Measurements from ENCODE around the gene ANO3.
A peak's percentile ranks its signal among the peaks of the same experiment; 100 is the strongest.

ANO3 gene

DNA sequence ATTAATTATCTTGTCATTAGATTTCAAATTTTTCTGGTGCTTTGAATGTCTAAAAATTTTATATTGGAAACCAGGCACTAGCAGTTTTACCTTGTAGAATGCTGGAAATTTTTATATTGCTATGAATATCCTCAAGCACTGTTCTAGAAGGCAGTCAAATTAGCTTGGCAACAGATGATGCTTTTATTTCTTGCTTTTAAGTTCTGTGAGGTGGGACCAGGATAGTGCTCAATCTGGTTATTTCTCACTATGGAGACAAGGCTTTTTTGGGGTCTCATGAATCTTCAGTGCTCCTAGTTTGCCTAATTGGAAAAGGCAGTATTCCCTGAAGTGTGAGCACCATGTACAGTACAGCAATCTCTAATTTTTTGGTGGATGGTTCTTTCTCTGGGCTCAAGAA is 27.1 kb downstream of the ANO3 start:
- DNase-seq (ENCODE audit: low spot score): no peak

- no peak for DNase-seq (ENCODE audit: low spot score)
Measured at GRCh38 chr11:26365284-26365683, 33.4 kb downstream of the ANO3 start.

DNA sequence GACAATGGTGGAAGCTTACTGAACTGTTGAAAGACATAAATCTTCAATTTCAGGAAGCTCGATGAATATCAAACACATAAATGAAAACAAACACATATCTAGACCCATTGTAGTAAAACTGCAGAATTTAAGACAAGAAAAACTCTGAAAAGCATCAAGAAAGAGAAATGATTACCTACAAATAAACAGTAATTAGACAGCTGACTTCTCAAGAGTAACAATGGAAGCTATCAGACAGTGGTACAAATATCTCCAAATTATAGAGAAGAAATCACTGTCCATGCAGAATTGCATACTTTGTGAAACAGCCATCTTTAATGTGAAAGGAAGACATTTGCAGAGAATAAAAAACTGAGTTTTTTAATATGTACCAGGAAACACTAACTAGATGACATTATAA is 45.7 kb downstream of the ANO3 start:
- no peak for DNase-seq (ENCODE audit: low spot score)

- peak; percentile 22 for DNase-seq (ENCODE audit: low spot score)
Measured at GRCh38 chr11:26399336-26399735, 67.4 kb downstream of the ANO3 start.

DNA sequence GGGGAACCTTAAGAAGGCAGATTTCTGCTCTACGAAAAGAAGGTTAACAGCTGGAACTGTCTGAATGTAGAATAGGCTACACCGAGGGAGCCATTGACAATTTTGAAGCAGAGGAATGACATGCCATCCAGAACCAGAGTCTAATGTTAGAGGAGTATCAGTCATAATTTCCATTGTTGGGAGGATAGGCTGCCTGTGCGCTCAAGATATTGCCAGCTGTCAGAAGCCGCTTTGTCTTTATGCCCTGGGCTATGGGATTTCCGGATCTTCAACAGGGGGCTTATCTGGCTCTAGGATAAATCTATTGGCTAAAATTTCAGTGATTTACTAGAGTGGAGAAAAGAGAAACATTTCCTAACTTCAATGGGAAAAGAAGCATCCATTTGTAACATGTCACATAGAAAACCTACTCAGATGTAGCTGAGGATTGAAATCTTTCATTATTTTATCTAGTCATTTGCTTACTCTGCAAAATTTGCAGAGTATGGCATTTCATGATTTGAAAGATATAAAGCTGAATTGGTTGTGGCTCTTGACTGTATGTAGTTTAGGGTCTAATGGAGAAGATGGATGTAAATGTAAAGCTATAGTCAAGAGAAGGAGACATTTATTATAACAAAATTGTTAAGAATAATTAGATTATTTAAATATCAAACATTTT is 78.9 kb downstream of the ANO3 start:
- DNase-seq (ENCODE audit: low spot score): no peak

GRCh38 chr11:26412955-26413354 is 81.0 kb downstream of the ANO3 start:
- DNase-seq (ENCODE audit: low spot score): no peak

DNA sequence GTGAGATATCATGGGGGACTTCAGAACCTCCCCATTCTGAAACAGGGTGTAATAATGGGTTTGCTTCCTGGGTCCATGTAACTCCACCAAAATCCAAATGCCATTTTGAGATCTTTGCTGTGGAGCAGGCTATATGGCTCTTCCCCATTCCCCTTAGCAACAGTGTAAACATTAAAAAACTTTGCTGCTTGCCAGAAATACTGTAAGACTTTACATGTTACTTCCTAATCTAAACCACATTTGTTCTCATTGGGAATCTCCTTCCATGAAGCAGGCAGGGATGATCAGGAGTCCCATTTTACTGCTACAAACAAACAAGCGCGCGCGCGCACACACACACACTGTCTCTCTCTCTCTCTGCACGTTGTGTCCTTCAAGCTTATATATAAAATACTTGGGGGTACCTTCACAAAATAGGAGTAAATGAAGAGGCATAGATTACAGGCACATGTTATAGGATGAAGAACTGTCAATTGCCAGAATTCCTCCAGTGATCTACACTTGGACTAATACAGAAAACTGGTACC is 86.5 kb downstream of the ANO3 start:
- no peak for DNase-seq (ENCODE audit: low spot score)

GRCh38 chr11:26420331-26420730 is 88.4 kb downstream of the ANO3 start:
- DNase-seq (ENCODE audit: low spot score): no peak

DNA sequence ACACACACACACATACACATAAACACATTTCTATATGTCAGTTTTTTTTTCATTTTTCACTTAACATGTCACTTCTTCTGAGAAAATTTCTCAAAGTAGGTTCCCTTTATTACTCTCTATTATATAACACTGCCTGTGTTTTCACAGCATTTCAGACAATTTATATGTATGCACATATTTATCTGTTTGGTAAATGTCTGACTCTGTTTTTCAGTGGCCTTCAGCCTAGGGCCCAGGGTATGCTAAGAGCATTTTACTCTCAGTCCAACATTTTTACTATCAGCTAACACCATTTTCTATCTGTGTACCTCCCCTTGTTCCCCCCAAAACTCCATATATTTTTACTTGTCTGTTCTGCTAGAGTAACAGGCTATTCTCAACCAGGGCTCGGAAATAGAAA is 92.3 kb downstream of the ANO3 start:
- no peak for DNase-seq (ENCODE audit: low spot score)

- DNase-seq (ENCODE audit: low spot score): no peak
Measured at GRCh38 chr11:26439854-26440253, 107.9 kb downstream of the ANO3 start.

- peak; percentile 84 for DNase-seq (ENCODE audit: low spot score)
Measured at GRCh38 chr11:26442131-26442530, 110.2 kb downstream of the ANO3 start.

DNA sequence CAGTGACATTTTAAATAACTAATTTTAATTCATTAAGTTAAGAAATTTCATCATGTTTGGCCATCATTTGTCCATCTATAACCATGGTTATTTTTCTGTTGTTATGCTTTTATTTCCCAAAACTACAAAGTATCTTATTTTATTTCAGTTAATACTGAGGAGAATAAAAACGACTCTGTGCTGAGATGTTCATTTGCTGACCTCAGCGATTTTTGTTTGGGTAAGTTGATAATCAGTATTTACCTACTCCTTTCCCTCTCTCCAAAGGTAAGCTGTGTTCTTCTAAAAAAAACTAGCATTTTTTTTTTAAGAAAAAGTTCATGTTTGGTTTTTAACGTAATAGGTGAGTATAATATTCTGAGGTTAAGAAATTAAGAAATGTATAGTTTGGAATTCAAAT is 111.7 kb downstream of the ANO3 start:
- DNase-seq (ENCODE audit: low spot score): no peak

GRCh38 chr11:26457636-26458035 is 125.7 kb downstream of the ANO3 start:
- DNase-seq (ENCODE audit: low spot score): no peak

DNA sequence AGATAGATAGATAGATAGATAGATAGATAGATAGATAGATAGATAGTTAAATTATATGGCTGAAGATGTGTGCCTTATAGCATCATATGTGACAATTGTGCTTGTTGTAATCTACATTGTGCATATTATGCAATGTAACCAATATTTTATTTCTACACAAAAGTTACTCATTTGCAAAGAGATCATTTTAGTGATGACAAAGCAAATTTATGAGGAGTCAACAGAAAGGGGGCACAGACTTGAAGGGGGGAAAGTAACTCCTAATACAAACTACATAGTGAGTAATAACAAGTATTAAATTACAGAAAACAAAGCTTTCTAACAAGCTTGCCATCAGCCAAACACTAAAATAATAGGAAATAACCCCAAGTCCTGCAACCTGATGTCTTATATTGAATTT is 133.3 kb downstream of the ANO3 start:
- no peak for DNase-seq (ENCODE audit: low spot score)

- no peak for DNase-seq (ENCODE audit: low spot score)
Measured at GRCh38 chr11:26467506-26467905, 135.6 kb downstream of the ANO3 start.

GRCh38 chr11:26470992-26471391 is 139.1 kb downstream of the ANO3 start:
- DNase-seq (ENCODE audit: low spot score): no peak

GRCh38 chr11:26473216-26474194 is 141.6 kb downstream of the ANO3 start:
- no peak for DNase-seq (ENCODE audit: low spot score)

GRCh38 chr11:26474401-26474800 is 142.5 kb downstream of the ANO3 start:
- DNase-seq (ENCODE audit: low spot score): no peak

DNA sequence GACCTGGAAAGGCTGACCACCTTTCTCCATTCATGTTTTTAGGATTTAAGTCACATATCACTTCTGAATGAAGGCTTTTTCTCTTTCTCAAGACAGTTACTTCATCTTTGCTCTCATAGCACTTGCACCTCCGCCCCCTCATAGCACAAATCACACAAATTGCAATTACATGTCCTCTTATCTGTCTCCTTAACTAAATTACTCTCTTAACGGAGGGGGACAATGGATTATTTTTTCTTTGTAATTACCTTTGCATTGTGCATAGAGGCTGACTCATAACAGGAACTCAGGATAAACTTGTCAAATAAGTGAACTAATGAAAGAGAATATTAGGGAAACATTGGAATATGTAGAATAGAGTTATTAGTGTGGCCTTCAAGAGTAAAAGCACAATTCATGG is 145.5 kb downstream of the ANO3 start:
- DNase-seq (ENCODE audit: low spot score): no peak

GRCh38 chr11:26478710-26479109 is 146.8 kb downstream of the ANO3 start:
- no peak for DNase-seq (ENCODE audit: low spot score)

DNA sequence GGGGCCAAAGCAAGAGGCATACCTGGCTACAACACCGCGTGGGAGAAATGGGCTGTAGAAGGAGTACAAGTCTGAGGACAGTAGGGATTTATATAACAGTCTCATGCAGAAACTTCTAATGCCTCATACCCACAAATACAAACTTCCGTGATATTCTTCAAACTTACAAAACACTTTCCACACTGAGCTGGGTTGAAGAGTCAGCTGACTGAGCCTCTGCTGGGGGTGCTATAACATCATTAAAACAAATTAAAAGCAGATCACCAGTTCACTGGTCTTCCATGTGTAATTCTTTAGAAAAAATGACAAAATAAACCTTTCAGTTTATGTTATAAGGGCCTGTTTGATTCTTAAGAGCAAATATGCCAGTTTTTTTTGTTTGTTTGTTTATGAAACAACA is 148.1 kb downstream of the ANO3 start:
- DNase-seq (ENCODE audit: low spot score): no peak

DNA sequence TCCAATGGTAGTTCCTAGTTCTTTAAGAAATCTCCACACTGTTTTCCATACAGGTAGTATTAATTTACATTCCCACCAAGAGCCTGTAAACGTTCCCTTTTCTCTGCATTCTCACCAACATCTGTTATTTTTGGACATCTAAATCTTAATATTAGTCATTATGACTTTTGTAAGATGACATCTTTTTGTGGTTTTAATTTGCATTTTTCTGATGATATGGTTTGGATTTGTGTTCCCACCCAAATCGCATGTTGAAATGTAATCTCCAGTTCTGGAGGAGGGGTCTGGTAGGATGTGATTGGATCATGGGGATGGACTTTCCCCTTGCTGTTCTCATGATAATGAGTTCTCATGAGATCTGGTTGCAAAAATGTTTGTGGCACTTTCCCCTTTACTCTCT is 151.2 kb downstream of the ANO3 start:
- DNase-seq (ENCODE audit: low spot score): no peak

DNA sequence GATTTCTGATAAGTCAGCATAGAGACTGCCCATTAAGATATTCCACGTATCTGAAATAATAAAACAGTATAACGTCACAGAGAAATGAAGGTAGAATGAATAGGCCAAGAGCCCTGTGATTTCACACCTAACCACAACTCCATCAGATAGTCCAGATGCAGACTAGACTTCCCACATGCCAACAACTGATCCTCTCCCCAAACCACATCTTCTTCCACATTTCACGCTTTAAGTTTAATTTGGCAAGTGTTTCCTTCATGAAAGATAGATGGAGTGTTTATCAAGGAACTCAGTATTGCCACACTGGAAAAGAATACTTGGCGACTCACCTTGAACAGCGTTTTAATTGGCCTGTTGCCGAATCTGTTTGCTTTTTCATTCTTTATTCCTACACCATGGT is 158.6 kb downstream of the ANO3 start:
- no peak for DNase-seq (ENCODE audit: low spot score)

Measured in AG20443 (cell line).